Sigmoid colon (tissue), 4 donors: ENCODE measurements around the gene SRP72.

ENCODE experiments used
- CTCF ChIP-seq, 4 experiments: fragments of 450-650 bp in 3 of 4; fragments of 200-600 bp in 1 of 4; IDR thresholded peaks; one replicate each; pipeline ENCODE4 v1.5.1; 2016 to 2019; ENCODE audit warnings: antibody characterized with exemption in 4 of 4, mild to moderate bottlenecking in 3 of 4, moderate library complexity in 2 of 4
- EP300 ChIP-seq, 4 donors: sonication (generic); formaldehyde crosslinking; IDR thresholded peaks; one replicate each; pipeline ENCODE4 v1.6.1; 2017; ENCODE audit warnings: antibody characterized with exemption in 4 of 4
- POLR2A ChIP-seq, 2 donors: fragments of 450-650 bp; IDR thresholded peaks; one replicate each; pipeline ENCODE4 v1.6.1; 2016; ENCODE audit warnings: antibody characterized with exemption in 2 of 2, mild to moderate bottlenecking in 2 of 2, moderate library complexity in 2 of 2

DNA sequence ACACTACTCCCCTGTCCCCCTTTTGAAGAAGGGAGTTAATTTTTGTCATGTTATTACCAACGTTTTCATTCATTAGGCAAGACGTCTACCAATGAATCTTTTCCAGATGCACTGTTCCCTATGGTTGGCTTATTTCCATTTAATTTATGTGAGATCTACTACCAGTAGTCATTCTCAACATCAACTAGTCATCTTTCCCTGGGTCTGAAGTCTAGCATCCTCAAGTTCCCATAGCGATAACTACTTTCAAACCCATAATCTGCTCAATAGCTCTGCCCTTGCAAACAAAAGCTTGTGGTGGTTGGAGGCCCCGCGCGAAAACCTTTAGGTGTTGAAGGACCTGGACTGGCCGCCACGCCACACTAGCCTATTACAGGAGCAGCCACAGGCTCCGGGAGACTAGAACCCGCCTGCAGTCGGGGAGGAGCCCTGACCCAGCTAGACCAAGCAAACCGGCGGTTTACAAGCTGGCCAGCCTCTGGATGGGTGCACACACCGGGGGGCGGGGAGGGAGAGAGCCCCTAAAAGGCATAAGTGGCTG, 32.7 kb upstream of the SRP72 start:
- TF ChIP-seq CTCF (IDR thresholded peaks at IDR 0.05), result no peak
- TF ChIP-seq POLR2A (IDR thresholded peaks at IDR 0.05), result no peak
- no peak for TF ChIP-seq EP300 (IDR thresholded peaks at IDR 0.05)
